GM12865 (cell line): ENCODE data around the gene MAD1L1.

Experiments used
- DNase-seq: peaks from one replicate; pipeline ENCODE4 v3.0.0; 2010; ENCODE audit warnings: low read depth
- H3K4me3 ChIP-seq: 2 replicates; pipeline ENCODE4 v1.5.1; 2011; ENCODE audit warnings: mild to moderate bottlenecking, low read depth, low read length, control low read depth
- TF ChIP-seq, protein P1 (sequence below): IDR thresholded peaks from 2 replicates; pipeline ENCODE4 v1.5.1; 2011; ENCODE audit warnings: low read length, control low read depth, low read depth, inconsistent platforms; ENCODE audit not compliant: insufficient read depth; ENCODE audit errors: missing control alignments

The MAD1L1 gene

DNA sequence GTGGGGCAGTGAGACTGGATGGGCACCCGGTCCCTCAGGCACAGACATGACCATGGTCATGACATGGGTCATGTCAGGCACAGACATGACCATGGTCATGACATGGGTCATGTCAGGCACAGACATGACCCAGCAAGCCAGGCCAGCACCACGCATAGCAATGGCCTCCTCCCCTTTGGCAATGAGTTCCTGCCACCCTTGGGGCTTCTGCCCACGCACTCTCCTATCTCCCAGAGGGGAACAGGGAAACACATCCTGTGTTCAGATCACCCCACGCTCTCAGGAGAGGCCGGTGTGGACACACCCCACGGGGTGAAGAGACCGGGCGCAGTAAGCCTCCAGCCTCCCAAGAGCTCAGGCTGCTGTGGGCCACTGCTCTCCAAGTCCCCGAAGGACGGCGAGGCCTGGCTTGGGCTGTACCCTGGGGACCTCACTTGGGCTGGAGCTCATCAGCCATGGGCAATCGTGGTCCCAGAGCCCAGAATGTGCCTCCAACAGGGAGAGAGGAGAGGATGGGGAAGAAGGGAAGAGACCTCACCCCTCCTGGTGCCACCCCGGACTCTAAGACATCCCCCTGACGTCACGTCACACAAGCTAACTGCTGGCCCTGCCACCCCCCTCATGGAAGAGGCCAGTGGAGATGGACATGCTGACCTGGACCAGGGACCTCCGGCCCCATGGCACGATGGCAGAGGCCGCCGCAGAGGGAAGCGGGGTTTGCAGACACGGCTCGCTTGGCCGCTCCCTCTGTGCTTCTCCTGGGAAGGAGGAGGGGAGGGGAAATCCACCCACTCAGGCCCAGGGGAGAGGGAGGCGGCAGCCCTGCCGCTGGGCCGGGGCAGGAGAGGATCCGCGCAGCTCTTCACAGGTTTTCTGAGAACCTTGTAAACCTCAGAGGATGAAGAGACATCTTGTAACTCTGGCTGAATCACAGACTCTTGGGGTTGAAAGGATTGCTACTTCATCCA is 293.0 kb downstream of the MAD1L1 start:
- TF ChIP-seq, protein P1, sequence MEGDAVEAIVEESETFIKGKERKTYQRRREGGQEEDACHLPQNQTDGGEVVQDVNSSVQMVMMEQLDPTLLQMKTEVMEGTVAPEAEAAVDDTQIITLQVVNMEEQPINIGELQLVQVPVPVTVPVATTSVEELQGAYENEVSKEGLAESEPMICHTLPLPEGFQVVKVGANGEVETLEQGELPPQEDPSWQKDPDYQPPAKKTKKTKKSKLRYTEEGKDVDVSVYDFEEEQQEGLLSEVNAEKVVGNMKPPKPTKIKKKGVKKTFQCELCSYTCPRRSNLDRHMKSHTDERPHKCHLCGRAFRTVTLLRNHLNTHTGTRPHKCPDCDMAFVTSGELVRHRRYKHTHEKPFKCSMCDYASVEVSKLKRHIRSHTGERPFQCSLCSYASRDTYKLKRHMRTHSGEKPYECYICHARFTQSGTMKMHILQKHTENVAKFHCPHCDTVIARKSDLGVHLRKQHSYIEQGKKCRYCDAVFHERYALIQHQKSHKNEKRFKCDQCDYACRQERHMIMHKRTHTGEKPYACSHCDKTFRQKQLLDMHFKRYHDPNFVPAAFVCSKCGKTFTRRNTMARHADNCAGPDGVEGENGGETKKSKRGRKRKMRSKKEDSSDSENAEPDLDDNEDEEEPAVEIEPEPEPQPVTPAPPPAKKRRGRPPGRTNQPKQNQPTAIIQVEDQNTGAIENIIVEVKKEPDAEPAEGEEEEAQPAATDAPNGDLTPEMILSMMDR: no peak
- H3K4me3 ChIP-seq: peak overlapping the region; percentile 54
- DNase-seq: no peak

DNA sequence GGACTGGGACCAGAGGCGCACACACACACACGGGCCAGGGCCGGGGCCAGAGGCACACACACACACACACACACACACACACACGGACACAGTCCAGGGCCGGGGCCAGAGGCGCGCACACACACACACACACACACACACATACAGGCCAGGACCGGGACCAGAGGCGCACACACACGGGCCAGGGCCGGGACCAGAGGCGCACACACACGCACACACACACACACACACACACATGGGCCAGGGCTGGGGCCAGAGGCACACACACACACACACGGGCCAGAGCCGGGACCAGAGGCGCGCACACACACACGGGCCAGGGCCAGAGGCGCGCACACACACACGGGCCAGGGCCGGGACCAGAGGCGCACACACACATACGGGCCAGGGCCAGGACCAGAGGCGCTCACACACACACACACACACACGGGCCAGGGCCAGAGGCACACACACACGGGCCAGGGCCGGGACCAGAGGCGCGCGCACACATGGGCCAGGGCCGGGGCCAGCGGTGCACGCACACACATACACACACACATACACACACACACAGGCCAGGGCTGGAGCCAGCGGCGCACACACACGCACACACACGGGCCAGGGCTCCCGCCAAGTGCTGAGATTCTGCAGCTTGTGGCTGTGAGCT is 293.8 kb downstream of the MAD1L1 start:
- no peak for DNase-seq
- TF ChIP-seq, protein P1: no peak
- H3K4me3 ChIP-seq: peak overlapping the region; percentile 54

DNA sequence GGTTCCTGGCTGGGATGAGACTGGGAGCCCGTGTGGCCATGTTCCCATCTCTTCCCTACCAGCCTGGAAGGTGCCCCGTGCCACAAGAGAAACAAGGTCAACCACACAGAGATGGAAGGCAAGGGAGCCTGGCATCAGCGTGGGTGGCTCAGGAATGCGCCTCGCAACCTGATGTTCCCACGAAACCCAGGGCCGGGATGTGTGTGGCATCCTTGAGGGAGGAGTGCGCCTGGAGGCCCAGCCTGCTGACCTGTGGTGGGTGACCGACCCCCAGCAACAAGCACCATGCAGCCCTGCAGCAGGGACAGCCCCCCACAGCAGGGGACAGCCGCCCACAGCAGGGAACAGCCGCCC is 295.5 kb downstream of the MAD1L1 start:
- no peak overlapping the region for H3K4me3 ChIP-seq
- TF ChIP-seq, protein P1: no peak
- no peak for DNase-seq

DNA sequence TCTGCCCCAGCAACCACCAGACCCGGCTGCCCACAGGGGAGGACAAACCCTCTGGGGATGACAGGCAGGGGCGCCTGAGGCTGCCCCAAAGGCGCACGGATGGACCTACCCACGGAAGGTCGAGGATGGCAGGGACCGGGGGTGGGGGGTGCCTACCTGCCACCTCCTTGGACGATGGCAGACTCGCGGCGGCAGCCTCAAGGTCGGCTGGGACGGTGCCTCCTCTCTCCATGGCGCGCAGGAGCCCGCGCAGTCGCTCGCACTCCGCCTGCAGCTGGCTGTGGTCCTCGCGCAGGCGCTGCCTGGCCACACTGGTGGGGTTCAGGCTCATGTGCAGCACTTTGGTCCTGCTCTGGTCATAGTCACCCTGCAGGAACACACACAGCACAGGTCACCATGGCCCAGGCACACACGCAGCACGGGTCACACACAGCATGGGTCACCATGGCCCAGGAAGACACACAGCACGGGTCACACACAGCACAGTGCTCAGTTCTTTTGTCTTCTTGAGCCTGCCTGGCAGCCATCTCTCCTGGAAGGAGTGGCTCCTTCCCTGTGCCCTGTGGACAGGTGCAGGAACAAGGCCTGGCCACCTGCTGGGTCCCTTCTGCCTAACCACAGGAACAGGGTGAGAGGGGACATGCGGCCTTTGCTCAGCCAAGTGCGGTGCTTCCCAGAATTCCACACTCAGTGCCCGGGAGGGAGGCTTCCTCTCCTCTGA is 296.1 kb downstream of the MAD1L1 start:
- no peak overlapping the region for H3K4me3 ChIP-seq
- TF ChIP-seq, protein P1: no peak
- DNase-seq: no peak

DNA sequence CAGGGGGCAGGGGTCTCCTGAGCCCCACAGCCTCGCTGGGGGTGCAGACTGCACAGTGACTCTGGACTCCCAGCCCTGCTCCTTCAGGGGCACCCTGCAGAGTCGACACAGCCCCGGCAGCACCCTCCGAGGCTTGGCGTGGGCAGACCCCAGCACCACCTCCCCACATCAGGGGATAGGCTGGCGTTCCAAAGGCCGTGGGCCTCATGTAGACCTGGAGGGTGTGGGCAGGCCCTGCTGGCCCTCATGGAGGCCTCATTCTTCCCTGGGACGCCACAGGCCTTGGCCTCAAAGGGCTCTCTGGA is 296.8 kb downstream of the MAD1L1 start:
- no peak for DNase-seq
- TF ChIP-seq, protein P1: no peak
- H3K4me3 ChIP-seq: no peak overlapping the region

DNA sequence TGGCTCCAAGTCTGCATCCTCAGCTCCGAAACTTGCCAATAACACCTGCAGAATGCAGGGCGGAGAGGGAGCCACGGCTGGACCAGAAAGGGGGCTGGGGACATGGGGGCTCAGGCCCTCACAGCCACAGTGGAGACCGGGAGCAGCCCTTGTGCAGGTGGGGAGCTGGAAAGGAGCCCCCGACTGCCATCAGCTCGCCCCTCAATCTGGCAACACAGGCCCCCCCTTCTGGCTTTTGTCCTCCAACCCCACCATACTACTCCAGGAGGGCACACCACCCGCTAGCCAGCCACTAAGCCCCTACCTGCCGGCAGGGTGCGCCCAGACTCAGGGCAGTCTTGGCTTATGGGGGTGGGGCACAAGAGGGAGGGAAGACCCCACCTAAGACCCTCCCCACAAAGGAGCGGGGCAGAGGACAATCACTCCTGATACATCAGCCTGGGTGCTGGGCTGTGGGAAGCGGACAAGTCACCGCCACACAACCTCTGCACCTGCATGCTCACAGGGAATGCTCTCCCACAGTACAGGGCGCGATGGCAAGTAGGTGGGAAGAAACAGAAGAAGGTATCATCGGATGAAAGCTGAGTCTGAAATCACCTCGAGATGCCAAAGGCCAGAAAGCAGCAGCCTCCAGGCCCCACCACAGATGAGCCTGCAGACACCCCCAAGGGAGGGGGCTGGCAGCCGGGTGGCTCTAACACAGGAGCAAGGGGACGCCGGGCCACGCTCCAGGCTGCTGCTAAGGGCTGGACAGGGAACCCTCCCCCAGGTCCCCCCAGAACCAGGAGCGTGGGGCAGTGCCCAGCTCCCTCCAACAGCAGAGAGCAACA is 297.4 kb downstream of the MAD1L1 start:
- no peak overlapping the region for H3K4me3 ChIP-seq
- no peak for DNase-seq
- TF ChIP-seq, protein P1: no peak
